GM12801 (cell line): Measurements from ENCODE around the gene NOL4L.

Experiments
- CTCF ChIP-seq: IDR thresholded peaks from one replicate; pipeline ENCODE4 v1.5.1; 2011; ENCODE audit warnings: control low read depth; ENCODE audit not compliant: insufficient read length; ENCODE audit errors: extremely low read depth

Gene NOL4L

GRCh38 chr20:32558526-32558925 is 26.6 kb downstream of the NOL4L start:
- TF ChIP-seq CTCF: no peak

- no peak for TF ChIP-seq CTCF
Observed at GRCh38 chr20:32557319-32557718, 27.8 kb downstream of the NOL4L start.

- TF ChIP-seq CTCF: no peak
Observed at GRCh38 chr20:32556312-32557184, 28.6 kb downstream of the NOL4L start.

- no peak for TF ChIP-seq CTCF
Observed at GRCh38 chr20:32555584-32555983, 29.5 kb downstream of the NOL4L start.

GRCh38 chr20:32554965-32555289 is 30.2 kb downstream of the NOL4L start:
- TF ChIP-seq CTCF: no peak

GRCh38 chr20:32553618-32554017 is 31.5 kb downstream of the NOL4L start:
- TF ChIP-seq CTCF: no peak

- no peak for TF ChIP-seq CTCF
Observed at GRCh38 chr20:32551693-32552092, 33.4 kb downstream of the NOL4L start.
